PFSK-1 (cell line): ENCODE measurements around the gene AGK.

Experiments
- FOXP2 ChIP-seq: optimal IDR thresholded peaks from 2 replicates; pipeline ENCODE3; 2011; ENCODE audit warnings: borderline replicate concordance, control low read depth, inconsistent platforms; ENCODE audit not compliant: insufficient read depth; ENCODE audit errors: extremely low read length, extremely low read depth
- POLR2AphosphoS5 ChIP-seq: IDR thresholded peaks from 2 replicates; pipeline ENCODE4 v1.6.1; 2012; ENCODE audit warnings: low read depth, mild to moderate bottlenecking, control low read depth, low read length, moderate library complexity
- SIN3A ChIP-seq: IDR thresholded peaks from 2 replicates; pipeline ENCODE4 v1.6.1; 2012; ENCODE audit warnings: mild to moderate bottlenecking, low read length, moderate library complexity, borderline replicate concordance; ENCODE audit not compliant: insufficient read depth
- TAF1 ChIP-seq: IDR thresholded peaks from 2 replicates; pipeline ENCODE4 v1.6.1; 2012; ENCODE audit warnings: low read length, control low read depth, borderline replicate concordance; ENCODE audit not compliant: insufficient read depth
- TF ChIP-seq, protein P1 (sequence below), 2 experiments: IDR thresholded peaks; 2 replicates each; pipeline versions ENCODE4 v1.6.1 to v1.8.0; 2011 to 2012; ENCODE audit warnings: low read depth in 2 of 2, low read length in 2 of 2, control low read depth in 1 of 2, inconsistent platforms in 1 of 2, mild to moderate bottlenecking in 1 of 2, moderate library complexity in 1 of 2; ENCODE audit not compliant: insufficient read depth in 1 of 2

Gene AGK

DNA sequence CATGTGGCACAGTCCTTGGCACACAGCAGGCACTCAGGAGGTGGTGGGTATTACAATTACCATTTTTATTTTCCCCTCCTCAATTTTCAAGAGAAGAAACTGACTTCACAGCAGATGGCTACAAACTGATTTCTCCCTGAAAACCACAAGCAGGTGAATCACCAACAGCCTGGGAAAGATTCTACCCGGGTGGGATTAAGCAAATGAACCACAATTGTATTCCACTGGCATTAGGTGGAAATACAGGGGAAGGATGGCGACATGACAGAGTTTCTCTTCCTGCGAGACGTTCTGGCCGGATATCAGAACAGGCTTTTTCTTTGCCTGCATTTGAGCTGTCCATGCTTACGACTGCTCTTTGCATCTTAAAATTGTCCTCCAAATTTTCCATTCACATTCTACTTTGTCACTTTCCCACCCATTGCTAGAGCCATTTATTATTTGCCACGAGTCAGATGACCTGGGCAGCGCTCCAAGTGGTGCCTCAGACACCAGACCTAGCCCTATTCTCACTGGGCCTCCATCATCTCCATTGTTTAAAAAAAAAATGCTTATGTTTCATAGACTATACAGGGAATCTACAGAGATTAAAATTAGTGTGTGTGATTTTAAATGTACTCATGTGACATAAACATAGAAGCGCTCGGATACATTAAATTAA lies 146.1 kb downstream of the AGK start:
- TF ChIP-seq POLR2AphosphoS5, result no peak
- TF ChIP-seq, protein P1, sequence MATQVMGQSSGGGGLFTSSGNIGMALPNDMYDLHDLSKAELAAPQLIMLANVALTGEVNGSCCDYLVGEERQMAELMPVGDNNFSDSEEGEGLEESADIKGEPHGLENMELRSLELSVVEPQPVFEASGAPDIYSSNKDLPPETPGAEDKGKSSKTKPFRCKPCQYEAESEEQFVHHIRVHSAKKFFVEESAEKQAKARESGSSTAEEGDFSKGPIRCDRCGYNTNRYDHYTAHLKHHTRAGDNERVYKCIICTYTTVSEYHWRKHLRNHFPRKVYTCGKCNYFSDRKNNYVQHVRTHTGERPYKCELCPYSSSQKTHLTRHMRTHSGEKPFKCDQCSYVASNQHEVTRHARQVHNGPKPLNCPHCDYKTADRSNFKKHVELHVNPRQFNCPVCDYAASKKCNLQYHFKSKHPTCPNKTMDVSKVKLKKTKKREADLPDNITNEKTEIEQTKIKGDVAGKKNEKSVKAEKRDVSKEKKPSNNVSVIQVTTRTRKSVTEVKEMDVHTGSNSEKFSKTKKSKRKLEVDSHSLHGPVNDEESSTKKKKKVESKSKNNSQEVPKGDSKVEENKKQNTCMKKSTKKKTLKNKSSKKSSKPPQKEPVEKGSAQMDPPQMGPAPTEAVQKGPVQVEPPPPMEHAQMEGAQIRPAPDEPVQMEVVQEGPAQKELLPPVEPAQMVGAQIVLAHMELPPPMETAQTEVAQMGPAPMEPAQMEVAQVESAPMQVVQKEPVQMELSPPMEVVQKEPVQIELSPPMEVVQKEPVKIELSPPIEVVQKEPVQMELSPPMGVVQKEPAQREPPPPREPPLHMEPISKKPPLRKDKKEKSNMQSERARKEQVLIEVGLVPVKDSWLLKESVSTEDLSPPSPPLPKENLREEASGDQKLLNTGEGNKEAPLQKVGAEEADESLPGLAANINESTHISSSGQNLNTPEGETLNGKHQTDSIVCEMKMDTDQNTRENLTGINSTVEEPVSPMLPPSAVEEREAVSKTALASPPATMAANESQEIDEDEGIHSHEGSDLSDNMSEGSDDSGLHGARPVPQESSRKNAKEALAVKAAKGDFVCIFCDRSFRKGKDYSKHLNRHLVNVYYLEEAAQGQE (IDR thresholded peaks at IDR 0.05; ENCODE audit: insufficient read depth in 1 of 2, low read depth in 2 of 2, low read length in 2 of 2), result no peak

- TF ChIP-seq FOXP2 (no peak), TAF1 (no peak), POLR2AphosphoS5 (no peak), SIN3A (no peak)
- TF ChIP-seq, protein P1 (IDR thresholded peaks at IDR 0.05; ENCODE audit: insufficient read depth in 1 of 2, low read depth in 2 of 2, low read length in 2 of 2), result no peak
Measured at GRCh38 chr7:141698247-141699015, 147.2 kb downstream of the AGK start.

GRCh38 chr7:141699860-141700259 lies 148.7 kb downstream of the AGK start:
- TF ChIP-seq TAF1 (no peak), FOXP2 (no peak), SIN3A (no peak), POLR2AphosphoS5 (no peak)
- TF ChIP-seq, protein P1 (IDR thresholded peaks at IDR 0.05; ENCODE audit: insufficient read depth in 1 of 2, low read depth in 2 of 2, low read length in 2 of 2), result no peak

DNA sequence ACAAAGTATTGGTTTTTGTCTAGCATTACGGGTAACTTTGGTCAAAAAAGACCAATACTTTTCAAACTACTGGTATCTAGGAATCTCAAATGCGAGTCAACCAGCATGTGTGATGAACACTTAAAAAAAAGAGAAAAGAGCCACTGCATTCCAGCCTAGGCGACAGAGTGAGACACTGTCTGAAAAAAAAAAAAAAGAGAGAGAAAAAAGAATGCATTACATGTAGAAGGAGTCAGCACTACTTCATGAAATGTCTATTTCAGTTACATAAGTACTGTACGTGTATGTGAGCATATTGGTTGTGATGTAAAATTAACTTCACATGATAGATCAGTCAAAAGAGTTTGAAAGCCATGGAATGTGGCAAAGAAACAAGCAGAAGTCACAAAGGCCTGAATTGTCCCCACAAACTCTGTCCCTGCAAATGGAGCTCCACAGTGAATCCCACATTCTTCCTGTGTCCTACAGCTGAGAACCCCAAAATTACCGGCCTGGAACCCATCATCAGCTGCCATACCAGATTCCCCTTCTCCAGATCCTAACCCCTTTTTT lies 149.2 kb downstream of the AGK start:
- TF ChIP-seq TAF1 (no peak), FOXP2 (no peak), SIN3A (no peak), POLR2AphosphoS5 (no peak)
- TF ChIP-seq, protein P1 (IDR thresholded peaks at IDR 0.05; ENCODE audit: insufficient read depth in 1 of 2, low read depth in 2 of 2, low read length in 2 of 2), result no peak
